DND-41 (cell line): ENCODE data around the gene STT3B.

Experiments
- ATAC-seq: fragments of 200-7000 bp; cut with Tn5 transposase; 3 replicates; pipeline ENCODE4 v1.9.1; 2021; ENCODE audit warnings: low read depth; ENCODE audit not compliant: insufficient read depth
- DNase-seq: peaks from one replicate; pipeline ENCODE4 v3.0.0-alpha.2; 2020
- H2AFZ ChIP-seq: 2 replicates; pipeline ENCODE4 v1.6.0; 2012; ENCODE audit warnings: low read depth, low read length
- H3K27ac ChIP-seq: 2 replicates; pipeline ENCODE4 v1.5.1; 2012; ENCODE audit warnings: low read length, inconsistent platforms
- H3K27me3 ChIP-seq: fragments of 200-600 bp; sonication (generic); 2 replicates; pipeline ENCODE4 v1.6.0; 2012; ENCODE audit warnings: low read length, mild to moderate bottlenecking, inconsistent platforms; ENCODE audit not compliant: insufficient read depth, poor library complexity
- H3K36me3 ChIP-seq: 2 replicates; pipeline ENCODE4 v1.5.1; 2012; ENCODE audit warnings: low read length, inconsistent platforms; ENCODE audit not compliant: insufficient read depth
- H3K4me1 ChIP-seq: 2 replicates; pipeline ENCODE4 v1.5.1; 2012; ENCODE audit warnings: mild to moderate bottlenecking, low read length; ENCODE audit not compliant: insufficient read depth
- H3K4me2 ChIP-seq: 2 replicates; pipeline ENCODE4 v1.6.0; 2012; ENCODE audit warnings: mild to moderate bottlenecking, moderate library complexity, low read length, inconsistent platforms; ENCODE audit not compliant: insufficient read depth
- H3K4me3 ChIP-seq, 2 experiments: fragments of 200-600 bp in 1 of 2; shearing (Covaris generic) in 1 of 2; 2 replicates each; pipeline ENCODE4 v1.5.1; 2012 to 2016; ENCODE audit warnings: inconsistent platforms in 2 of 2, low read length in 2 of 2, mild to moderate bottlenecking in 2 of 2, low read depth in 1 of 2, moderate library complexity in 1 of 2
- H3K79me2 ChIP-seq: 2 replicates; pipeline ENCODE4 v1.6.0; 2012; ENCODE audit warnings: low read length, inconsistent platforms; ENCODE audit not compliant: insufficient read depth
- H3K9ac ChIP-seq: 2 replicates; pipeline ENCODE4 v1.6.0; 2012; ENCODE audit warnings: low read depth, mild to moderate bottlenecking, inconsistent platforms, low read length, moderate library complexity
- H3K9me3 ChIP-seq: 2 replicates; pipeline ENCODE4 v1.5.1; 2012; ENCODE audit warnings: low read length, moderate library complexity, mild to moderate bottlenecking, inconsistent platforms; ENCODE audit not compliant: insufficient read depth, severe bottlenecking
- H4K20me1 ChIP-seq: 2 replicates; pipeline ENCODE4 v1.6.0; 2012; ENCODE audit warnings: low read length; ENCODE audit not compliant: insufficient read depth
- EZH2 ChIP-seq: IDR thresholded peaks from 3 replicates; pipeline ENCODE4 v1.6.1; 2012; ENCODE audit warnings: borderline replicate concordance, low read depth, mild to moderate bottlenecking, moderate library complexity, low read length, inconsistent platforms; ENCODE audit not compliant: severe bottlenecking
- TF ChIP-seq, protein P1 (sequence below): IDR thresholded peaks from 2 replicates; pipeline ENCODE4 v1.5.1; 2012; ENCODE audit warnings: borderline replicate concordance, low read length, moderate library complexity, mild to moderate bottlenecking; ENCODE audit not compliant: poor library complexity, severe bottlenecking; ENCODE audit errors: extremely low read depth

Gene STT3B

DNA sequence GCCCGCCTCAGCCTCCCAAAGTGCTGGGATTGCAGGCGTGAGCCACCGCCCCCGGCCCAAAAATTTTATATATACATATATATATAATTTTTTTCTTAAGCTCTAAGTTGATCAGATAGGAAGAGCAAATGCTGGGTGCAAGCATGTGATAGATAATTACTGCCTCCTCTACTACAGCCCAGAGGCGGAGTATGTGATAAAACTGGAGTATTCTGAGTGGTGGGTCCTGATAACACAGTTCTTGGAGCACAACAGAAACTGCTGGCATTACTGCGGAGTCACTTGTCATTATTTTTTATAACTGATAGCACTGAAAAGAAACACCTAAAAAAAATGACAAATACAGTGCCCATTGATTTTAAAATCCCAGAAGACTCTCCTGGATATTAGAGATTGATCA lies 41.1 kb upstream of the STT3B start:
- DNase-seq (no peak), ATAC-seq (no peak)
- H3K27ac ChIP-seq, result no peak overlapping the region
- no peaks in the 10 kb centered on the region for H4K20me1 ChIP-seq
- H3K9ac ChIP-seq, result no peak overlapping the region
- H3K9me3 ChIP-seq, result peaks cover 6% of the 10 kb centered on the region
- H3K4me3 ChIP-seq, result no peak overlapping the region
- H3K4me2 ChIP-seq, result no peak overlapping the region
- TF ChIP-seq, protein P1, sequence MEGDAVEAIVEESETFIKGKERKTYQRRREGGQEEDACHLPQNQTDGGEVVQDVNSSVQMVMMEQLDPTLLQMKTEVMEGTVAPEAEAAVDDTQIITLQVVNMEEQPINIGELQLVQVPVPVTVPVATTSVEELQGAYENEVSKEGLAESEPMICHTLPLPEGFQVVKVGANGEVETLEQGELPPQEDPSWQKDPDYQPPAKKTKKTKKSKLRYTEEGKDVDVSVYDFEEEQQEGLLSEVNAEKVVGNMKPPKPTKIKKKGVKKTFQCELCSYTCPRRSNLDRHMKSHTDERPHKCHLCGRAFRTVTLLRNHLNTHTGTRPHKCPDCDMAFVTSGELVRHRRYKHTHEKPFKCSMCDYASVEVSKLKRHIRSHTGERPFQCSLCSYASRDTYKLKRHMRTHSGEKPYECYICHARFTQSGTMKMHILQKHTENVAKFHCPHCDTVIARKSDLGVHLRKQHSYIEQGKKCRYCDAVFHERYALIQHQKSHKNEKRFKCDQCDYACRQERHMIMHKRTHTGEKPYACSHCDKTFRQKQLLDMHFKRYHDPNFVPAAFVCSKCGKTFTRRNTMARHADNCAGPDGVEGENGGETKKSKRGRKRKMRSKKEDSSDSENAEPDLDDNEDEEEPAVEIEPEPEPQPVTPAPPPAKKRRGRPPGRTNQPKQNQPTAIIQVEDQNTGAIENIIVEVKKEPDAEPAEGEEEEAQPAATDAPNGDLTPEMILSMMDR, result no peak
- no peak for TF ChIP-seq EZH2
- no peaks in the 10 kb centered on the region for H3K79me2 ChIP-seq
- H2AFZ ChIP-seq, result no peak overlapping the region
- H3K36me3 ChIP-seq, result no peaks in the 10 kb centered on the region
- H3K27me3 ChIP-seq, result no peaks in the 10 kb centered on the region
- H3K4me1 ChIP-seq, result no peaks in the 10 kb centered on the region

DNA sequence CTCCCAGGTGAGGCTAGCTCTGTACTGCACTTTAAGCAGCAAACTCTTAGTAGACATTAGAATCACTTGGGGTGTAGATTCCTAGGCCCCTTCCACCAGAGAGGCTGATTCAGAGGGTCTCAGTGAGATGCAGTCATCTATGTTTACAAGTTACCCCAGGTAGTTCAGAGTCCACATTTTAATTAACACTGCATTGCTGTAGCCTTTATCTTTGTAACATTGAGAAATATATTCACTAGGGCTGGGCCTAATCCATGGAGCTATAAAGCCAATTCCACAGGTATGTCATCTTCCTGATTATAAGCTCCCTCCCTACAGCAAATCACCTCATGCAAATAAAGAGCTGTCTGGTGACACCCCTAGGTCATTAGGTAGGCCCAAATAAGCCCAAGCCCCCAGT lies 39.6 kb upstream of the STT3B start:
- Histone ChIP-seq H4K20me1 (no peaks in the 10 kb centered on the region), H3K79me2 (no peaks in the 10 kb centered on the region), H3K9ac (no peak overlapping the region), H2AFZ (no peak overlapping the region), H3K36me3 (no peaks in the 10 kb centered on the region), H3K4me2 (no peak overlapping the region), H3K4me3 (no peak overlapping the region), H3K9me3 (peaks cover 6% of the 10 kb centered on the region), H3K27me3 (no peaks in the 10 kb centered on the region), H3K4me1 (no peaks in the 10 kb centered on the region), H3K27ac (no peak overlapping the region)
- TF ChIP-seq EZH2, result no peak
- TF ChIP-seq, protein P1, result no peak
- no peak for ATAC-seq
- no peak for DNase-seq

DNA sequence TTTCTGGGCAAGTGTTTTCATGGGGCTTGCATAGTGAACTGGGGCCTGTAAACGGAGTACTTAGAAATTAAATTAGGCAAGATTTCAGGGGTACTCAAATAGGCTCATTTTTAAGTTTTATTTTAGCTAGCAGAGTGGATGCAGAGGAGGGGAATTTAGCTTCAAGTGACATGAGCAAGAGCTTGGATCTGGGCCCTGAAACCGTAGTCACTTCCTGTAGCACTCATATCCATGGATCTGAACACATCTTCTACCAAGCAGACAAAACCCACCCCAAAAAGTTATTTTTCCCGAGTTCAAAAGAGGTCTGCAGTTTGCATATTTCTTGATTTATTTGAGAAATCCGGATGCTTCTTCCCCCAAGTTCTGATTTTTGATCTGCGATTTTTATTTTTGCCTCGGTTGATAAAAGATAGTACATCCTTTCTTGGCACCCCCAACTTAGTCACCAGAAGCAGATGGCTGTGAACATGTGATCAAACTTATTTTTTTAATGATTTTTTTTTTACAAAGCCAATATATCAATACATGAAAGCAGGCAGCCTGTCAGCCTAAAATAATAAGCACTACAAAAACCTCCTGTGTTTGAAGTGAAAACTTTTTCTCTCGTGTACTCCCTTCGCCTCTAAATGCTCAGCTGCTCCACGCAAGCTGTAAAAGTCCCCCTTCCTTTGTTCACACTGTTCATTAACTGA lies 36.6 kb upstream of the STT3B start:
- no peak for DNase-seq
- no peak overlapping the region for H3K4me2 ChIP-seq
- no peak overlapping the region for H3K9ac ChIP-seq
- H3K27me3 ChIP-seq, result no peaks in the 10 kb centered on the region
- H3K27ac ChIP-seq, result no peak overlapping the region
- H3K79me2 ChIP-seq, result no peaks in the 10 kb centered on the region
- no peak for ATAC-seq
- no peak overlapping the region for H3K4me3 ChIP-seq
- H3K36me3 ChIP-seq, result no peaks in the 10 kb centered on the region
- no peaks in the 10 kb centered on the region for H4K20me1 ChIP-seq
- TF ChIP-seq EZH2, result no peak
- TF ChIP-seq, protein P1, result no peak
- peaks cover under 1% of the 10 kb centered on the region for H3K9me3 ChIP-seq
- H2AFZ ChIP-seq, result no peak overlapping the region
- no peaks in the 10 kb centered on the region for H3K4me1 ChIP-seq

DNA sequence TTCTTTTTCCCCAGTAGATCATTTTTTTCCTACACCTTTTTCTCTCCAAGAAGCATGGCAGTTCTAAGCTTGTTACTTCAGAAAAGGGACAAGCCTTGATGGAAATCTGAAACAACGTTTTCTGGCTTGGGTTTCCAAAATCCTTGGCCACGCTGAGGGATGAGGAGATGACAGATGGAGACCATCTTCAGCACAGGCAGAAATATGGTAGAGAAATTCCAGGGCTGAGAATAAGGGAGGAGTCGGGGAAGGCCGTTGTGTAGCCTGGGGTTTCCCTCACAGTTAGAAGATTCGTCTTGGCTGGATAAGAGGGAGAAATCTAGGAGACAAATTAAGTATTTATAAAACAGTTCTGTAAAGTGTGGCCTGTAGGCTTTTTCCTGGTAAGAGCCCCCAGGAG lies 33.9 kb upstream of the STT3B start:
- DNase-seq (no peak), ATAC-seq (no peak)
- no peak overlapping the region for H3K9ac ChIP-seq
- TF ChIP-seq, protein P1, result no peak
- TF ChIP-seq EZH2, result no peak
- no peak overlapping the region for H3K4me3 ChIP-seq
- H4K20me1 ChIP-seq, result no peaks in the 10 kb centered on the region
- no peak overlapping the region for H3K27ac ChIP-seq
- H3K4me1 ChIP-seq, result no peaks in the 10 kb centered on the region
- no peaks in the 10 kb centered on the region for H3K36me3 ChIP-seq
- no peaks in the 10 kb centered on the region for H3K27me3 ChIP-seq
- H2AFZ ChIP-seq, result no peak overlapping the region
- H3K9me3 ChIP-seq, result no peaks in the 10 kb centered on the region
- H3K79me2 ChIP-seq, result no peaks in the 10 kb centered on the region
- H3K4me2 ChIP-seq, result no peak overlapping the region
